ENCODE measurements around the gene AREL1.

AREL1 gene

DNA sequence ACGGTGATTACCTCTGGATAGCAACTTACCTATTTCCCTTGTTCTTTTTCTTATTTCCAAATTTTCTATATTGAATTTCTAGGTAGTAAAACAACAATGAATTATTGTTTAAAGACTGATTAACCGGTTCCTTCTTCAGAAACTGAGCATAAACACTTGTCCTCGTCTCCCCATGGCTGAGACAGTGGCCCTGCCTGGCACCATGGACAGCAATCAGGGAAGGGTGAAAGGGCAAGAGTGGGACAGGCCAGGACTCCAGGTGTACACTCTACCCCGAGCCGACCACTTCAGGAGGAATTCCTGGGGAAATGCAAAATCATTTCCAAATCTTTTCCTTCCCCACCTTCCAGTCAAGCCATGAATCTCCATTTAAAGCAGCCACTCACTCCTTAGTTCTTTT, 52.0 kb downstream of the AREL1 start:
- no peak for DNase-seq (ENCODE audit: low spot score)

DNA sequence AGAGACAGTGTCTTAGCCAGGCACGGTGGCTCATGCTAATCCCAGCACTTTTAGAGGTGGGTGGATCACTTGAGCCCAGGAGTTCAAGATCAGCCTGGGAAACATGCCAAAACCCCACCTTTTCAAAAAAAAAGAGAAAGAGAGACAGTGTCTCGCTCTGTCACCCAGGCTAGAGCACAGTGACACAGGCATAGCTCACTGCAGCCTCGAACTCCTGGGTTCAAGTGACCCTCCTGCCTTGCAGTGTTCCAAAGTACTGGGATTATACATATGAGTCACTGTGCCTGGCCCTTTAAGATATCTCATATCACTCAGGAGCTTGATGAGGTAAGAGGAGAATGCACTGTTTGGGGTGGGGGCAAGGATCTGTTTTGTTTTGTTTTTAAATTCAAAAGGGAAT, 52.7 kb downstream of the AREL1 start:
- DNase-seq (ENCODE audit: low spot score) = no peak

- peak; percentile 50 for DNase-seq (ENCODE audit: low spot score)
These were observed 54.2 kb downstream of the AREL1 start for GRCh38 chr14:74658535-74659131.

DNA sequence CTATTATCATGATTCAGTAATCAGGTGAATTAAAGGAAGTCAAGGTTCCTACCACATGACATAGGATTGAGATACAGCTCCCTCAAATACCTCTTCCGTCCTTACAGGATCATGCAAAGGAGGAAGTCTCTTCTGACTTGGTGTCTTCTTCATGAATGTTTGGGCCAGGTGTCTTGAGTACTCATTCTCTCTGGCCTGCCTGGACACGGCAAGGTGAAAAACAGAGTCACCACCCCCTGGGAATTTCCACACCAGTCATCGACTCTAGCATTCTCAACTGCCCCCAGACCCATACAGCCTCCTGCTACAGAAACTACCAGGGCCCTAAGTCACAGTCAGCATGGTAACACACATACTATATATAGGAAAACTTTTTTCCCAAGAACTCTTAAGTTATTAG, 55.9 kb downstream of the AREL1 start:
- DNase-seq (ENCODE audit: low spot score) = no peak

DNA sequence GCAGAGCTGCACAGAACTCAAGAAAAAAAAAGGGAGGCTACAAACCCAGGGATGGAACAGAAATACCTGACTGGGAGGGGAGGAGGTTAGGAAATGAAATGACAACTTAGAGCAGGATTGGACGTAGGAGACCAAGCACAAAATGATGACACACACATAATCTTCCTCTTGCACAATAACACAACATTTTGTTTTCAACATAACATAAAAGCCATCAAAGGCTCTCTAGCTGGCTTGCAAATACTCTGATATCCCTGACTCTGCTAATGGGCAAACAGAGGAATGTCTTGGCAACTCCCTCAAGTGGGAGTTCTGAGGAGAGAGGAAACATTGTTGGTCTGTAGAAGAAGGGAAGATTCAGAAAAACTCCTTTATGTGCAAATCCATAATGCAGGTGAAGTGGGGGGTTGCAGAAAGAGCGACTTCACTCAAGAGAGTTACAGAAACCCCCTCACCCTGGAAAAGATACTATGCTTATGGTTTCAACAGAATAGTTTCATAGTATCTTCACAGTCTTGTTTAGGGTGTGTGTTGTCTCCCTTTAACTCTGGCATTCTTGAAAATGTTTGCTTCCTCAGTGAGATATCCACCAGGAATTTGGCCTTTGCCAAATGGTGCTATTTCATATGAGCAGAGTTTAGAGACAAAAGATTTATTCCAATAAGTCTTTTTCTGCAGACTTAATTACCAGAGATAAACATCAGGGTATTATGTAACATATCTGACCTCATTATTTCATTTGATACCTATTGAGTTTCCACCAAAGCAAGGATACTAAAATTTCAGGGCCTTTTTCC, 57.1 kb downstream of the AREL1 start:
- peak; percentile 47 for DNase-seq (ENCODE audit: low spot score)

- DNase-seq (ENCODE audit: low spot score) = no peak
These were observed 57.9 kb downstream of the AREL1 start for GRCh38 chr14:74654931-74655330.

- no peak for DNase-seq (ENCODE audit: low spot score)
These were observed 59.3 kb downstream of the AREL1 start for GRCh38 chr14:74653386-74654138.

DNA sequence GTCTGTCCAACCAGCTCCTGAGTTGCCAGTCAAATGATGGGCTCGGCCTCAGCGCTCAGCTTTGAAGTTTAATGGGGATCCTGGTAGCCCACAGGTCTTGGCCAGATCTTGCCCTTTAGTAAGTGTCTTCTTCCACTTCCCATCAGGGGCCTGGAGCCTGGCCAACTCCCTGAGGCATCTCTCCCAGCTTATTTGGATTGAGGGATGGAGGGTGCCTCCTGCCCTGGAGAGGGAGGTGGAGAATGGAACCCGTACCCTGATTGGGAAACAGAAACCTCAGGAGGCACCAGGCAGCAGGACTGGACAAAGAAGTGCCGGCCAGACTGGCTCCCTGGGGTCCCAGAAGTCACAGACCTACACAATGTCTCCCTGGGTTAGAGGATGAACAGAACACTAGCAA, 60.3 kb downstream of the AREL1 start:
- no peak for DNase-seq (ENCODE audit: low spot score)

DNA sequence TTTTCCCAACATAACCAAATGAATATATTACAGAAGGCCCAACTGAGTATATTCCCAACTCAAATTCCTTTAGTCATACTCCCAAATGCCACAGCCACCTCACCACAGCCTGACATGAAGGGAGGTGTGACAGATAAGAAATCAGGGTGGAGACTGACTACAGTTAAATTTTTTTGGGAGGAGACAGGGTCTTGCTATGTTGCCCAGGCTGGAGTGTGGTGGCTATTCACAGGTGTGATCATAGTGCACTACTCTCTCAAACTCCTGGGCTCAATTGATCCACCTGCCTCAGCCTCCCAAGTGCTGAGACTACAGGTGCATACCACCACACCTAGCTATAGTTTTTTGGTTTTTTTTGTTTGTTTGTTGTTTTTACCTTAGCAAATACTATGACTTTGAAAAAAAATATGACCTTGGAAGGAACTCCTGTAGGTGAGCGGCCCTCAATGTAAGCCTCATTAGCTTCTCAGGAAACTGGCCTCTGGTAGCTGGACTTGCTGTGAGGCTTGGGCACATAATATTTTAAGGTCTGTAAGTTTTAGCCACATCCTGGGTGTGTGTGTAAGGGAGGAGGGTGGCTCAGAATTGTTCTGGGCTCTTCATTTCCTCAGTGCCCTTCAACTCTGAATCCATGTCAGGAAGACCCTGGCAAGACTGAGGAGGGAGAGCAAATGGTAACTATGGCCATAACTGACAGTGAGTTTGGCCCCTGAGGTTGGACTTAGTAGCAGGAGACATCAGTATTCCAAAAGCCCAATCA, 61.8 kb downstream of the AREL1 start:
- DNase-seq (ENCODE audit: low spot score) = no peak

DNA sequence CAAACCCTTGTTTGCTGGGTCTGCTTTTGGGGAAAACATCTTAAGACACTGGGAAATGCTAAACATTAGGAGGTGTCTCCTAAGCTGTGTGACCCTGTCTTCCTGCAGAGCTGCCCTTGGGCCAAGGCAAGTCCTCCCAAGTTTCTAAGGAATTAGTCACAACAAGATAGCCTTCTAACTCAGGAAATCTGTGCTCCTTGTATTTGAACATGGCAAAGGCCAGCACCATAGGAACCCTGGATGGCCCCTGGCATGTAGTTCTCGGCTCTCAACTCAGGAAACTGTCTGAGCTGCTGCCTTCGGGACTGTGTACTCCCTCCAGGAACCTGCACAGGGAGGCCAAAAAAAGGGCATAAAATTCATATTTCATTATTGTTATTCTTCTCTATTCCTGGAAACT, 63.2 kb downstream of the AREL1 start:
- DNase-seq (ENCODE audit: low spot score) = peak; percentile 50

DNA sequence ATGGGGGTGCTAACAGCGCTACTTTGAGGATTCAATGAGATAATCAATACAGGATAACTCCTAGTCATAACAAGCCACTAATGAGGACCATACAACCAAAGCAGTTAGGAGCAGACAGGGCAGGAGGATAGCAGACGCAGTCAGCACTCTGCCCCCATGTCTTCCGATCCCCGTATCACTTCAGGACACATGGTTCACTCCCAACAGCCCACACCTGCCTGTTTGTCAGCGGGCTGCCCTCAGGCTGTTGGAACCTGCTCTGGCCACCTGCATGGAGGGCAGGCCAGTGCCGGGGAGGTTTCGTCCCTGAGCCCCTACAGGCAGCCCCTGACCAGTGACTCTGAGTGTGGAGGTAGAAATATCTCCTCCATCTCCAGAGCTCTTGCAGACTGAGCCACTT, 63.7 kb downstream of the AREL1 start:
- no peak for DNase-seq (ENCODE audit: low spot score)

DNA sequence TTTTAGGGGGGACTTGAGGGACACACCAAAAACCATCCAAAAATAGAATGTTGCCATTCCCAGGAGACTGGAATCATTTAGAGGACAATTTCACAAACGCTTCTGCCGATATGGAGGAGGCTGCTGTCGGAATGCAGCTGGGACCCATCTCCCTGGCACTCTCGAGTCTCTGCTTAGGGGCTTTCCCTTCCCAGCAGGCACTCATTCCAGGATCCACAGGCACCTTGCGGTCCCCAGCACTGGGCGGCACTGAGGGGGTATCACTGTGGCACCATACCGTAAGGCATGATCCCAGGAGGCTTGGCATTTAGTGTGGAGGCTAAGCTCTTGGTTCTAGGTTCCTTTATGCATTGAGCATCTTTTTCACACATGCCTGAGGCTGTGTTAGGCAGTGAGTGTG, 64.3 kb downstream of the AREL1 start:
- DNase-seq (ENCODE audit: low spot score) = no peak

DNA sequence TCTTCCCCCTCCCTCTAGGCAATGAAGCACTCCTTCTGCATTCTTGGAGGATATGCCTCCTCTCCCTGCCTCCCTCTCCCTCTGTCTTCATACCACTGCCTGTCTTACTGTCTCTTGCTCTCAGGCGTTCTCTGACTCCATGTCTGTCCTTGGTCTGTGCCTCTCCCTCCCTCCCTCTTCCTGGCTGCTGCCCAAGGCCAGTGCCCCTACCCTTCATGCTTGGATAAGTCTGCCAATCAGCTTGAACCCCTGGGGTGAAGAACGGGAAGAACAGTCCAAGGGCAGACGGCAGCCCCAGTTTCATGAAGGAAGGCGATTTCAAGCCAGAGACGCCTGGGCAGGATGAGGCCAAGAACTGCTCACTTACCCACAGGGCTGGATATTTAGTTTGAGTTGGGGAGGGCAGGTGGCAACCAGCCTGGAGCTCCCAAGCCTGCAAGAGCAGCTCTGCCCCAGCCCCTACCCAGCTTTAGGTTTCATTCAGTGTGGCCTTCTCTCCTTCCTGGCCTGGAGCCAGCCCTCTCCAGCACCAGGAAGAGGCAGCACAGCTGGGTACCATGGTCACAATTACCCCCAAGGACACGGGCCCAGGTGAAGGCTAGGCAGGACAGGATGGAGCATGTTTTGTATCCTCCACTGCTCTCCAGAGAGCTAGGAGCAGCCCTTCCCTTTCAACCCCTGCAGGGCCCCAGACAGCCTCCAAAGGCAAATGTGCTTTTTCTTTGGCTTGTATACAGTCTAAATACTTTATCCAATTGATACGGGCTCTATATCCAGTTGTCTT, 65.0 kb downstream of the AREL1 start:
- DNase-seq (ENCODE audit: low spot score) = no peak

DNA sequence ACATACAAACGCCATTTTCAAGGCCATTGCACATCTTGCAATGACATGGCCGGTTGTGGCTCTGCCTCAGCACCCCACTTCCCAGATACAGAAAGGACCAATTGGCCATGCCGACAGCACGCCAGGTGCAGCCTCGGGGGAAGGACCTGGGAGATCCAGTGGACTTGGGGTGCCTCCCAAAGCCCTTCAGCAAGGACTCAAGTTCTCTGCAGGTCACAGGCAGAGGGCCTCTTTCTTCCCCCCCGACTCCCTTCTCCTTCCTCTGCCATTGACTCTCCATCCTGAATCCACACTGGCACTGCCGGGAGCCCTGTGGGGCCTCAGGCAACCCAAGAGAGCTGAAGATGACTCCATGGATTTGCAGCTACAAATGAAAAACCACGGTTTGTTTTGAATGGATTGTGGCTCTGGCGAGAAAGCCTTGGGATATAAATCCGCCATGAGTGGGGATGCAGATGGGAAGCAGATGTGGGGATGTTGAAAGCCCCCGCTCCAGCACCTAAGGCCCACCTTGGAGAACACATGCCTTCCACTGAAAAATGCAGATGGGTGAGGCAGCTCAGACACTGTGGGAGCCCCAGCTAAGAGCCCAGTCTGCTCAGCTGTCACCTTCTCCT, 65.7 kb downstream of the AREL1 start:
- no peak for DNase-seq (ENCODE audit: low spot score)

DNA sequence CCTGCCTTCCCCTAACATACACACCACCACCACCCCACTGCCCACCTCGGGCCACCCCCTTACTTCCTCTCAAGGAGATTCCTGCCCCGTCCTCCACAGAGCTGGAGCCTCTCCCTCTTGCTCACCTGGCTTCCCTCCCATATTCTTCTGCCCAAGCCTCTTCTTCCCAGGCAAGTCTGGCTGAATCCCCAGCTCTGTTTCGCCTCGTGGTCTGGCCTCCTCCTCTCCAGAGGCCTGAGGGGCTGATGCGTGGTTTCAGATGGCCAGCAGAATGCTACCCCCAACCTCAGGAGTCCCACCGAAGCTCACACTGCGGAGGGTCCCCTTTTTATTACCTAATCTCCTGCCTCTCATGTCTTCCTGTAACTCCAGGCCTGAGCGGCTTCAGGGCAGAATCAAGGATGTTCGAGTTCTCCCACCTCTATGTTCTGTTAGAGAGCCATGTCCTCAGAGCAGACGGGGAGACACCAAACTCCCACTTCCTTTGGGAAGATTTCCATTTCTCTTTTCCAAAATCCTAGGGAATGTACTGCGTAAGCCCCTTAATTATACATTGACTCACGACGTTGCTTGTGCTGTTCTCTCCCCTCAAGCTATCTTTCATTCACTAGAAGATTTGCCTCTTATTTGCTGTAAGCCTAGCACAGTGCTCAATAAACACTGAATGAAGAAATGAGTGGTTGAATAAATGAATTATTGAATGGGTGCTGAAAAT, 67.0 kb downstream of the AREL1 start:
- no peak for DNase-seq (ENCODE audit: low spot score)

GRCh38 chr14:74645244-74645643, 67.6 kb downstream of the AREL1 start:
- no peak for DNase-seq (ENCODE audit: low spot score)

DNA sequence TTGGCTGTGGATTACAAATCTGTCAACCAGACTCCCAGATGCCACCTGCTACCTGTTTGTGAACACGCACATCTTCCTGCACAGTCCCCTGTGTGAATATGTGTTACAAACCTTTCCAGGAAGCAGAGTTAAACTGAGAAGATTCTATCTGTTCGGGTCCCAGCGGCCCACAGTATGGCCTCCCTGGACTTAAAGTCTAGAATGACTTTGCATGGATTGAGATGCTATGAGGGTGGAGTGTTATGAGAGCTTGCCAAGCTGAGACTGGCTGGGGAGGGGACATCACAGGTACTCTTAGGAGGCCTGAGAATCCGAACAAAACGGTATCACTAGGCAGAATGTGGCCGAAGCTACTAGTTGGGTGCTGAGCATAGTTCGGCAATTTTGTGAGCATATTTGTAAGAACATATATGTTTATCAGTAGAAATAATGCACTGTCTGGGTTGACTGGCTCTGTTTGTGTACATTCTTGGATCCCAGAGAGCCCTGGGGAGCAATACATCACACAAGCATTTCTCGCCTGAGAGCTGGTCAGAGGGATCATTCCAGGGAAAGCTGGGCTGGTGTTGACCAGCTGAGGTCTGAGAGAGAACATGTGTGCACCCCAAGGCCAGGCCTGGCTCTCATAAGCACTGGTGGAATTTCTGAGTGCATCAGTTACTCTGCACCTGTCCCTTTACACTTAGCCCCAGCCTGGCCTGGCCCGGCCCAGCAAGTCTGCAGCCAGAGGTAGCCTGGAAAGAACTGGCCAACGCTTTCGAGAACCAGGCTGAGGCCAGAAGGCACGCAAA, 71.1 kb downstream of the AREL1 start:
- DNase-seq (ENCODE audit: low spot score) = no peak

GRCh38 chr14:74638966-74639365, 73.9 kb downstream of the AREL1 start:
- DNase-seq (ENCODE audit: low spot score) = no peak

DNA sequence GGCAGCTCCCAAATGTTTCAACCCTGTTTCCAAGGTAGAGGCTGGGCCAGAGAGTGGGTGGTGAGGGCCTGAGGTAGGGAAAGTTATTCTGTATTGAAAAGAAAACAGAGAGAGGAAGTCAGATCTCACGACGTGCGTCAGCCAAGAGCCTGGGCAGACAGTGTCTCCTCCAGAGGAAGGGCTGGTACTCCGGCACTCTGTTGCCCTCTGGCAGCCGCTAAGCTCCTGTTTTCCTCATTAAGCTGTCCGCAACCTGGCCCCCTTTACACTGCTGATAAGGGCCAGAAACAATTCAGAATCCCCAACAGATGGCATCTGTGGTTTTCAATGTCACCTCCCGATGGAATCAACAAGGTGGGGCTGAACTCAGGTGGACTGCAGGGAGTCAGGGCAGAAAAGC, 74.8 kb downstream of the AREL1 start:
- no peak for DNase-seq (ENCODE audit: low spot score)

DNA sequence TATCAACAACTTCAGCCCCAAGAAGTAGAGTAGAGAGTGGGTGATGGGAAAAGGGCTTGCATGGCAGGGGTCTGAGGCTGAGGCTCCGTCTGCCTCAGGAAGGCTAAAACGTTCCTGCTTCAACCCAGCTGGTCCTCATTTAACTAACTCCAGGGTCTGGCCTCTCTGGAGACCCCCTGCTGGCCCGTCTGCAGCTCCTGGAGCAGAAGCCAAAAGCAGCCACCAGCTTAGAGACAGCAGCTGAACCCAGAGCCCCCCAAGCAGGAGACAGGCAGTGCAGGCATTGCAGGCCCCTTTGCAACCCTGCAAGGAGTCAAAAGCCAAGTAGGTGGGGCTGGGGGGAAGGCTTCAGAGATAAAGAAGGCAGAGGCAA, 75.7 kb downstream of the AREL1 start:
- no peak for DNase-seq (ENCODE audit: low spot score)
